Epithelial cell of esophagus (primary cell): Measurements from ENCODE around the gene TBC1D22B.
A peak's percentile ranks its signal among the peaks of the same experiment; 100 is the strongest.

ENCODE experiments used
- DNase-seq: peaks from one replicate; pipeline ENCODE4 v3.0.0; 2010; ENCODE audit warnings: low read depth
- H3K4me3 ChIP-seq: 2 replicates; pipeline ENCODE4 v1.5.1; 2011; ENCODE audit warnings: mild to moderate bottlenecking, low read length, control low read depth
- TF ChIP-seq, protein P1 (sequence below): IDR thresholded peaks from 2 replicates; pipeline ENCODE4 v1.5.1; 2011; ENCODE audit warnings: low read depth, mild to moderate bottlenecking, low read length, control low read depth, inconsistent platforms; ENCODE audit not compliant: insufficient read depth; ENCODE audit errors: missing control alignments

The TBC1D22B gene

DNA sequence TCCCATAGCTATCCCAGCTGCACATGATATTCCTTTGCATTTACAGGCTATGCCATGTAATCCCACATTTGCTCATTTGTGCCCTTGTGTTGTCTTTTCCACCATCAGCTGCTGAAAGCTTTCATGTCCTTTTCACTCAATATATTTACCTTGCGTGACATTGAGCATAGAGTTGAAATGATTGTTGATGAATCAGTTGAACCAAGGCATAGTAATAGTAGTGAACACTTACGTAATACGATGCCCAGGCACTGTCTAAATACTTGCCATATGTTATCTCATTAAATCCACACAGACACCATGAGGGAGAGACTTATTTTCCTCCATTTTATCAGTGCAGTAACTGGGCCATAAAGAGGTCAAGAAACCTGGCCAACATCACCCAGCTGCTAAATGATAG, 109.3 kb downstream of the TBC1D22B start:
- TF ChIP-seq, protein P1, sequence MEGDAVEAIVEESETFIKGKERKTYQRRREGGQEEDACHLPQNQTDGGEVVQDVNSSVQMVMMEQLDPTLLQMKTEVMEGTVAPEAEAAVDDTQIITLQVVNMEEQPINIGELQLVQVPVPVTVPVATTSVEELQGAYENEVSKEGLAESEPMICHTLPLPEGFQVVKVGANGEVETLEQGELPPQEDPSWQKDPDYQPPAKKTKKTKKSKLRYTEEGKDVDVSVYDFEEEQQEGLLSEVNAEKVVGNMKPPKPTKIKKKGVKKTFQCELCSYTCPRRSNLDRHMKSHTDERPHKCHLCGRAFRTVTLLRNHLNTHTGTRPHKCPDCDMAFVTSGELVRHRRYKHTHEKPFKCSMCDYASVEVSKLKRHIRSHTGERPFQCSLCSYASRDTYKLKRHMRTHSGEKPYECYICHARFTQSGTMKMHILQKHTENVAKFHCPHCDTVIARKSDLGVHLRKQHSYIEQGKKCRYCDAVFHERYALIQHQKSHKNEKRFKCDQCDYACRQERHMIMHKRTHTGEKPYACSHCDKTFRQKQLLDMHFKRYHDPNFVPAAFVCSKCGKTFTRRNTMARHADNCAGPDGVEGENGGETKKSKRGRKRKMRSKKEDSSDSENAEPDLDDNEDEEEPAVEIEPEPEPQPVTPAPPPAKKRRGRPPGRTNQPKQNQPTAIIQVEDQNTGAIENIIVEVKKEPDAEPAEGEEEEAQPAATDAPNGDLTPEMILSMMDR, result no peak
- no peak overlapping the region for H3K4me3 ChIP-seq
- DNase-seq, result peak; percentile 48

DNA sequence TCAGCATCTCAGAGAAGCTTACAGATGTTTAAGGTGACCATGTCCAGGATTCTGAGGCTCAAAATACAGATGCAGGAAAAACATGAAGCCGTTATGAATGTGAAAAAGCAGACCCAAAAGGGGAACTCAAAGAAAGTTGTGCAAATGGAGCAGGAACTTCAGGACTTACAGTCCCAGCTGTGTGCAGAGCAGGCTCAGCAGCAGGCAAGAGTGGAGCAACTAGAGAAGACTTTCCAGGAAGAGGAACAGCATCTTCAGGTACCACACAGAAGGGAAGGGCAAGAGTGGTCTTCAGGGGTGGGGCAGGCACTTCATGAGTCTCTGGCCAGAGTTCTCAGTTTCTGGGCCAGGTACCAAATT, 111.4 kb downstream of the TBC1D22B start:
- TF ChIP-seq, protein P1, result no peak
- H3K4me3 ChIP-seq, result no peak overlapping the region
- DNase-seq, result no peak

DNA sequence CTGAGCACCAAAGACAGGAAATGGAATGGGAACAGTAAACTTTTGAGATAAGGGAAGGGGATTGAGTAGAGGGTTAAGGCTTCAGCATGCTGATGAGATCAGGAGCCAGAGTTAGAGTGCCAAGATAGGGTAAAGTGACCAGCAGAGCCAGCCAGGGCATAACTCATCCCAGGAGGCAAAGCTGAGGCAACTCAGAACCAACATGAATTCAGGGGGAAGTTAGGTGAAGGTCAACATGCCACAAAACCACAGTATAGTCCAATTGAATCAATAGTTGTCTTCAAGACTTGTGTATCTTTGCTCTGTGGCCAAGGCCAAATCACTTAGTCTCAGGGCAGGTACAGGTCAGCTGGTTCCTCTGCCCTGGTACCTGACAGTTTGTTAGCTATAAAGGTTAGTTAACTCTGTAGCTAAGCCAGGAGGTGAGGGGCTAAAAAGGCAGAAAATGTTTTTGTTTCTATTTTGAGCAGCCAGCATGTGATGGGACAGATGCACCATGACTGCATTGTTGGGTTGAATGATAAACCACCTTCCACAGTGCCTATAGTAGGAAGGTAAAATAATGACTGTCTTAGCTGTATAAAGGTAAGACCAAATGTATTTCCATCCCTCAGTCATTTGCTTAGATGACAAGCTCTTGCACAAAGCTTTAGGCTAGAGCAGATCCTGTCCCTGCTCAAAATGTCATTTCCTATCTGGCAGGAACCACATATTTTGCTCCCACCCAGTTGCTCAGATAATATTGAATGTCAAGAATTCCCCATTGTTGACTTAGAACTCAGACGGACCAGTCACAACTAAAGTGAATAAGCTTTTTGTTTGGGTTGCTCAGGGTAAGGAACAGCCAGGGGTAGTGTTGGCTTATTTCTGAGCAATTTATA, 112.0 kb downstream of the TBC1D22B start:
- TF ChIP-seq, protein P1, result no peak
- DNase-seq, result peak; percentile 16
- H3K4me3 ChIP-seq, result no peak overlapping the region

DNA sequence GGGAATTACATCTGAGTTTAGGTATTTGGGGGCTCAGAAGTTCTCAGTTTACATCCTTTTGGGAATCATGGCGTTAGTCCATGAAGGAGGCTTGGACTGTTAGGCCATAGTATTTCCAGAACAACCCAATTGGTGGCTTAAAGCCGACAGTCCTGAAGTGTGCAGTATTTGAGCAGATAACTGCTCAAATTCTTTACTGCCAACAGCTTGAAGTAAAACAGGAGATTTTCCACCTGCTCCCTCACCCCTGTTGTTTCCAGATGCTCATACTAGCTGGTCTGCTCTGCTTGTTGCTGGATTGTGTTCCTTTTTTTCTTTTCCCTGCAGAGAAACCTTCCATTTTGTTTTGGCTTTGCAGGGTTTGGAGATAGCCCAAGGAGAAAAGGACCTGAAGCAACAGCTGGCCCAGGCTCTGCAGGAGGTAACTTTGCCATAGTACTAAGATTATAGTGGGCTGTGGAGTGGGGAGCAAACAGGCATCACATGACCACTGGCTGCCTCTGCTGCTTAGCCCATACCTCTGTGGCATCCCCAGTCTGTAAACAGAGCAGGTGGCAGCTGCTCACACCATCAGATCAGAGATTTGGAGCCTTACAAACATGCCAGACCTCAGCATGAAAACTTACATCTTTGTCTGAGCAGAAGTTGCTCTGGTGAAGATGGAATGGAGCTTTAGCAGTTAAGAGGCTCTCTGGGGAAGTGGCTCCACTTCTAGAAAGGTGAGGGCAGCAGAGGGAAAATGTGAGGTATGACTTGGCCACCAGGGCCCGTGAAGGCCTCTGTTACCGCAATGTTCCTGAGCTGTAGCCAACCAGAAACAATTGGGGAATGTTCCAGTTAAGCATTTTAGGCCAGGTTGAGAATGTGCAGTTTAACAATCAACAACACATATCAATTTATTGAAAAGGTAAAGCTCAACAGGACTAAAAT, 113.8 kb downstream of the TBC1D22B start:
- H3K4me3 ChIP-seq, result no peak overlapping the region
- DNase-seq, result no peak
- TF ChIP-seq, protein P1, result no peak

DNA sequence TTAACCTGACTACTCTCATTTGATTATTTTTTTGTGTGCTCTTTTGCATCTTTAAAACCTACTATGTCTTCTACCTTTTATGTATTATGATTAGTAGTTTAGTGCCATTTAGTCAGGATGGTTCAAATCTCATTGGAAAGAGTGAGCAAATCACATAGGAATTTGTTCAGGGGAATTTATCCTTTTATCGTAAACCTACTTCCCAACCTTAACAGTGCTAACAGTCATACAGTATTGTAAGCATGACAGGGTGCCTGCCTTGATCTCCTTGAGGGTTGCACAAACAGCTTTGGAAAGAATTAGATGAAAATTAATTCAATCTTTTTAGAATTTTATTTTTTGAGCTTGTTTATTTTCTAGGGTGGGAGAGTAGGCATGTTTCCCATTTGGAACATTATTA, 114.5 kb downstream of the TBC1D22B start:
- DNase-seq, result peak; percentile 31
- no peak overlapping the region for H3K4me3 ChIP-seq
- TF ChIP-seq, protein P1, result no peak

DNA sequence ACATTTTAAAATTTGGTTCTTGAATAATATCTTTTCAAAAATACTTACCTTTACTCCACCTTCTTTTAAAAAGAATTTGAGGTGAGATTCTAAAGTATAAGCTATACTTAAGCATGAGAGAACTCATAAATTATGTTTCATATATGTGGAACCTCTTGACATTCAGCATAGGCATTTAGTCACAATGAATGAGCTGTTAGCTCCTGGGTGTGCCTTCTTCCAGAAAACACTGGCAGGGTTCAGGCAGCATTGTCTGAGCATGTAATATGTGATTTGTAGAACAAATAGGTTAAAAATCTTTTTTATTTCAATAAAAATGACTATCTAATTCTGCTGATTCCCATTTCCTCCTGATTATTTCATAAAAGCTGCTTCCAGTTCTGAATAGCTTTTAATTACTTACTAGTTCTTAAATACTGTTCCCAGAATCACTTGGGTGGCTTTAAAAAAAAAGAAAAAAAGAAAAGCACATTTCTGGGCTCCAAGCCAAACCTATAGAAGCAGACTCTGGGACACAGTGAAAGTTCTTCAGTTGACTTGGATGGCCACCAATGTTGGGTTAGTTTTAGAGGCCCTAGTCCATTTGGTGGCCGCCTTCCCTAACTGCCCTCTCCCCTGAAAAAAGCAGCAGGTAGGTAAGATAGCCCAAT, 116.4 kb downstream of the TBC1D22B start:
- TF ChIP-seq, protein P1, result no peak
- DNase-seq, result peak; percentile 55
- no peak overlapping the region for H3K4me3 ChIP-seq
